Fibroblast of pulmonary artery (primary cell): Measurements from ENCODE around the gene MAML2.
A peak's percentile ranks its signal among the peaks of the same experiment; 100 is the strongest.

Experiments used
- DNase-seq: peaks from one replicate; pipeline ENCODE4 v3.0.0-alpha.2; 2010; ENCODE audit warnings: low read depth
- H3K4me3 ChIP-seq: replicated peaks from 2 replicates; pipeline ENCODE4 v1.5.1; 2011; ENCODE audit warnings: low read depth, mild to moderate bottlenecking, control low read depth, low read length, moderate library complexity
- TF ChIP-seq, protein P1 (sequence below): IDR thresholded peaks from 2 replicates; pipeline ENCODE4 v1.5.1; 2011; ENCODE audit warnings: mild to moderate bottlenecking, control low read depth, low read length, inconsistent platforms; ENCODE audit errors: missing control alignments

Gene MAML2

GRCh38 chr11:96155627-96156378, 187.2 kb downstream of the MAML2 start:
- H3K4me3 ChIP-seq = peak overlapping the region; percentile 38
- DNase-seq = peak; percentile 98
- TF ChIP-seq, protein P1, sequence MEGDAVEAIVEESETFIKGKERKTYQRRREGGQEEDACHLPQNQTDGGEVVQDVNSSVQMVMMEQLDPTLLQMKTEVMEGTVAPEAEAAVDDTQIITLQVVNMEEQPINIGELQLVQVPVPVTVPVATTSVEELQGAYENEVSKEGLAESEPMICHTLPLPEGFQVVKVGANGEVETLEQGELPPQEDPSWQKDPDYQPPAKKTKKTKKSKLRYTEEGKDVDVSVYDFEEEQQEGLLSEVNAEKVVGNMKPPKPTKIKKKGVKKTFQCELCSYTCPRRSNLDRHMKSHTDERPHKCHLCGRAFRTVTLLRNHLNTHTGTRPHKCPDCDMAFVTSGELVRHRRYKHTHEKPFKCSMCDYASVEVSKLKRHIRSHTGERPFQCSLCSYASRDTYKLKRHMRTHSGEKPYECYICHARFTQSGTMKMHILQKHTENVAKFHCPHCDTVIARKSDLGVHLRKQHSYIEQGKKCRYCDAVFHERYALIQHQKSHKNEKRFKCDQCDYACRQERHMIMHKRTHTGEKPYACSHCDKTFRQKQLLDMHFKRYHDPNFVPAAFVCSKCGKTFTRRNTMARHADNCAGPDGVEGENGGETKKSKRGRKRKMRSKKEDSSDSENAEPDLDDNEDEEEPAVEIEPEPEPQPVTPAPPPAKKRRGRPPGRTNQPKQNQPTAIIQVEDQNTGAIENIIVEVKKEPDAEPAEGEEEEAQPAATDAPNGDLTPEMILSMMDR = peak; percentile 41

DNA sequence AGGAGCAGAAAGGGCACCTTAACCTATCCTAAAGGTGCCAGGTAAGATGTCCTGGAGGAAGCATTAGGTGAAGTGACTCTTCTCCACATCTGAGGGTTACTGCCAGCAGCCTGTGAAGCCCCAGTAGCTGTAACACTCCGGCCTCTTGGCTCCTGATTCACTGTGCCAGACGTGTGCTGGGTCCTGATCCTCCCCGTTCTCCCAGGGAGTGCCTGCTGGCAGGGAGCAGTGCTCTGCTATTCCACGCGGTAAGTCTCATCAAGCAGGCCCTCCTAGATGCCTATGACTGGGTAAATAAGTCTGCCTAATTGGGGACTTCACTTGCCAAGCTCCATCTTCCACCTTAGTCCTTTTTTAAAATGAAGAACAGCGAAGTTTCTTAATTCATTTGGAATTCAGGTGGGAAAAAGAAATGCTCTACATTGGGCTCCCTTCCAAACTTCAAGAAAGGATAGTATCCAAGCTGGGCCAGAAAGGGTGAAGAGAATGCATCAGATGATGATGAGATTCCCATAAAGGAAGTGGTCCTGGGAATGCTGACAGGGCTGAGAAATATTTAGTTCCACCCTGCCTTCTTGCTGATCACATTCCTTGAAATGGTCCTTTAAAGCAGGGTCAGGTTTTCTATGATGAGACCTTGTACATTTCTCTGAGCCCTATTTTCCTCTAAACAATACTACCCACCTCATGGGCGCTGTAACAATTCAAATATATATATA, 188.0 kb downstream of the MAML2 start:
- TF ChIP-seq, protein P1 = no peak
- DNase-seq = peak; percentile 70
- H3K4me3 ChIP-seq = peak overlapping the region; percentile 3

DNA sequence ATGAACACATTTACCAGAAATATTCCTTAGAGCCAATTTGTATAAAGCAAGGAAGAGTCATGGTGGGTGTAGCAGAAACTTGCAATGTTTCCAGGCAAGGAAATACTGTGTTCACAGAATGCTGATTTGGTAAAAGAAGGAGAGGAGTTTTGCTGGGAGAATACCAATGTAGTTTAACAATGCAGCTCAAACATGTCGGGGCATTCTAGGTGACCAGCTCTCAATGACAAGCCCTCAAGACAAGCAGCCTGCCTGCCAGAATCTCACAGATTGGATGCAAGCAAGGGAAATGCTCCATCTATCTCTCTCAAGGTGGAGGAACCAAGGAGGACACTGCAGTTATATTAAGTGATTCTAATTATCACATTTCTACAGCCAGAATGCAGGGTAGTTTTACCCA, 190.4 kb downstream of the MAML2 start:
- TF ChIP-seq, protein P1 = no peak
- no peak for DNase-seq
- H3K4me3 ChIP-seq = no peak overlapping the region

GRCh38 chr11:96151501-96151900, 191.5 kb downstream of the MAML2 start:
- H3K4me3 ChIP-seq = no peak overlapping the region
- DNase-seq = no peak
- TF ChIP-seq, protein P1 = no peak

- no peak overlapping the region for H3K4me3 ChIP-seq
- no peak for DNase-seq
- TF ChIP-seq, protein P1 = no peak
Measured at GRCh38 chr11:96150609-96151008, 192.4 kb downstream of the MAML2 start.

DNA sequence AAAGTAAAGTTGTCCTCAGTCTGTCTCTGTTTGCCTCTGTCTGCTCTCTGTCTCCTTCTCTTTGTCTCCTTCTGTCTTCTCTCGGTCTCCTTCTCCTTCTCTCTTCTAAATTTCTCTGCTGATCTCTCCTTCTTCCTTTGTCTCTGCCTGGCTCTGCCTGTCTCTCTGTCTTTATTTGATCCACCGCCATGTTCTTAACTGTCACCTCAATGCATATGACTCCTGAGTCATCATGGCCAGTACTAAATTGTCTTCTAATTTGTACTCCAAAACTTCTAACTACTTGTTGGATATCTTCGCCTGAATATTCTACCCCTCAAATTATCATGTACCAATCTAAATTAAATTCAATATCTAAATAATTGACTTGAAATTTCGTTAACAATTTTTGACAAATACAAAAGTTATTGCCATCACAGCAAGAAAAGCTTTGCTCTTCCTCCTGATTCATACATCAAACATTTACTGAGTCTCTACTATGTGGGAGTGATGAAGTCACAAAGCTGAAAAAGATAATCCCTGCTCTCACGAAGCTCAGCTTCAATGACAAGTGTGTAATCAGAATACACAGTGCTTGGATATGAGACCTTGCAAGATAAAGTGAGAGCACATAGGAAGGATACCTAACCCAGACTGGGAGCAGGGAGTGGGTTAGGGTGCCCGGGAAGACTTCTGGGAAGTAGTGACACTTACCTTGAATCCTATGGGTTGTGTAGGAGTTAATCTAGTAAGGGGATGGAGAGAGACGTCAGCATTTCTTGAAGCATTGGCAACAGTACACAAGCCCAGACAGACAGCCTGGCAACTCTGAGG, 193.0 kb downstream of the MAML2 start:
- DNase-seq = peak; percentile 82
- TF ChIP-seq, protein P1 = no peak
- no peak overlapping the region for H3K4me3 ChIP-seq
